Middle frontal gyrus (tissue), 1 donor: Measurements from ENCODE around the gene HK1.

ENCODE experiments used
- DNase-seq: peaks from one replicate; pipeline ENCODE4 v3.0.0-alpha.2; 2015; ENCODE audit warnings: low spot score; ENCODE audit errors: extremely low spot score

HK1 gene

DNA sequence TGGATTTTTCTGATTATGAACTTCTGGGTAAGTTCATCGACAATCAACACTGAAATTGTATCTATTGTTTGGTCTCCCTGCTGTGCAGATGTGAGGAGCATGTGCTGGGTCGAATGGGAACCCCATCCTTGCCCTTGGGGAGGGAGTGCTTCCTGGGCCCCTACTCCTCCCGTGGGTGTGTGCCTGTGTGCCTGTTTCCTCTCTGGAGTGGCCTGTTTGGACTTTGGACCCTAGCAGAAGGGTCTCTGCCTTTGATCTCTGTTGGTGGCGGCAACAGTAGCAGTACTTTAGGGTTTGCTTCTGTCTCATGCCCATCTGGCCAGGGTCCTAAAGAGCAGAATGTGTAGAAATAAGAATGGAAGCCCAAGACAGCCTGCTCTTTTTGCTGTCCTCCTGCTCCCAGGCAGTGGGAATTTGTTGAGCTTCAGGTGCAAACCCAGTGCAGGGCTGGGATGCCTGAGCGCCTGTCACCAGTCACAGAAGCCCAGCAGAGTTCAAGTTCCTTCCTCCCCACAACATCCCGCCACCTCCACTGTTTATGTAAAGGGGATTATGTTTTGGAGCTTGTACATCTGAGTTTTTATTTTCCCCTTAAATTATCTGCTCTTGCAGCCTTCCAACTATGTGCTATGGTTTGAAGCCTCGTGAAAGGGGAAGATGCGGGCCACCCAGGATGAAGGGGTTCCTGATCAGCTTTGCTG is 139.9 kb downstream of the HK1 start:
- no peak for DNase-seq

DNA sequence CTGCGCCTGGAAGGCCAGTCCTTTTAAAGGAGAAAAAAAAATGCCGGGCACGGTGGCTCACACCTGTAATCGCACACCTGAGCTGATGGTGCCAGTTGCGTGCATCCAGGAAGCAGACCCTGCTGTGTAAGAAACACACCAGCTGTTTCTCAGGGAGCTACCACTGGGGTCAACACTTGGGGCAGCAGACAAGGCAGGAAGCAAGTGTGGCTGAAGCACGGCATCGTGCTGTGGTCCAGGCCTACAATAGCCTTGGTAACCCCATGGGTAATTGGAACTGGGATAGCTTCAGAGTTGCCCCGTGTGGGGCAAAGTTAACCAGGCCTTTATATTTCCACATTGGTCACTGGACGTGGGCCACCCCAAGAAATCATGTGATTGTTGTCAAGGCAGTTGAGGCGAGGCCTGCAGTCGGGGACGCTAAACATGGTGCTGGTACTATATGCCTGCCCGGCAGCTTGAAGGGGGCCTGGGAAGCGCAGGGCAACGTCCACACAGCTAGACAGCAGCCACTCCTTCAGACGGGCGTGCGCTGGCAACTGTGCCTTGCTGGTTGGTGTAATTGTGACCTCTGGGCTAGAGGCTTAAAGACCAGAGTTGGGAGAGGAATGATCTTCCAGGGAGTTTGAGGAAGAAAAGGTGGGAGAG is 140.9 kb downstream of the HK1 start:
- DNase-seq = no peak

DNA sequence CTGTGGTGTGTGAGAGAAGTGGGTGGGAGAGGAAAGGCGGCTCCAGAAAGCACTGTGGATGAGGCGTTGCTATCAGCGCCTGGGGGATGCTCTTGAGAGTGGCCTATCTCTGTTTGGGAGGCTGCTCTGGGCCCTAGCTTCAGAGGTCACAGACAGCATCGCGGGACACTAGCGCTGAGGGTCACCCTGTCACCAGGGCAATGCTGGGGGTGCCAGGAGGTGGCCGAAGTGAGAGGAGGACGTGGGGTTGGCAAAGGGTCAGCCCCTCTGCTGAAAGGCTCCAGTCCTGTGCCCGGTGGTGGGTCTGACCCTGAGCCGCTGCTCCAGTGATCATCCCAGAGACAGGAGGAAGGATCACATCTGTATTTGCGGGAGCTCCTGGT is 141.4 kb downstream of the HK1 start:
- DNase-seq = no peak

- DNase-seq = no peak
Measured at GRCh38 chr10:69421611-69422308, 143.5 kb downstream of the HK1 start.

DNA sequence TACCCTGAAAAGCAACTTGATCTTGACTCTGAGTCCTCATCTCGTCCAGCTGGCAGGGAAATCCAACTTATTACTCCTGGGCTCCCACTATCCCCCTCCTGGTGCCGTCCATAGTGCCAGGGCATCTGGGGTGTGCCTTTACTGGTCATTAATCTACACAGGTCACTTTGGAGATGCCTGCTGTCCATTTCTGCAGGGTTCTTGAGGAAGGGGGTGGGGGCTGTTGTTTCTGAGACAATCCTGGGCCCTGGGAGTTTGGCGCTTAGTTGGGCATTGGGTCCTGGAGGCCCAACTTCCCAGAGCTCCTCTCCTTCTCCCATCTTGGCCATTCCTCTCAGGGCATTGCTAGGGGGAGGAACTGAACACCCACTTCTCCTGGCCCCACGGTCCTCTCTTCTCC is 144.4 kb downstream of the HK1 start:
- no peak for DNase-seq

DNA sequence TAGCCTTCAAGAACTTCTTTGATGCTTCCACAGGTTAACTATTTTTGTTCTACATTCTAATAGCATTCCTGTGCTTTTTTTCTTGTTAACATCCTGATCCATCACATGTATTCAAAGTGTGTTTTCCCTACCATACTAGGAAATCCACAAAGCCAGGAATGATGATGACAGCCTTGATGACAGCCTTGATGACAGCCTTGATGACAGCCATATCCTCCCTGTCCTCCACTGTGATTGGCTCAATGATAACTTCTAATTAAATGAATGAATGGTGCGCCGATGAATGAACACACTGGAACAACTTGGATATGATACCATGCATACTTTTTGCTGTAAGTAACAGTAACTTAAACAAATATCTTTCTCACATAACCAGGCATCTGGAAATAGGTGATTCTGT is 146.7 kb downstream of the HK1 start:
- no peak for DNase-seq

- no peak for DNase-seq
Measured at GRCh38 chr10:69425511-69426298, 147.4 kb downstream of the HK1 start.

DNA sequence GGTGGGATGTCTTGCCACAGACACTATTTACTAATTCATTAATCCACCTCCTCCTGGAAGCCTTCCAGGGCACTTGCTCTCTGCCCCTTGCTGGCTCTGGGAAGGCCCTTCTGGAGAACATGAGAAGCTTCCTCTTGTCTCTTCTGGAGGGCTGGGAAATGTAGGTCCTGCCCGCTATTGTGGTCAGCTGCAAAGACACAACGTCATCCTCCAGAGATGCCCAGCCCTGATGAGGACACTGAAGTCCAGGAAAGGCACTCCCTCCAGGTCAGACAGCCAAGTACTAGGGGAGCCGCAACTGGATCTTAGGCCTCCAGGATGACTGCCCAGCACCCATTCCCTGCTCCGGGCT is 148.1 kb downstream of the HK1 start:
- DNase-seq = no peak

DNA sequence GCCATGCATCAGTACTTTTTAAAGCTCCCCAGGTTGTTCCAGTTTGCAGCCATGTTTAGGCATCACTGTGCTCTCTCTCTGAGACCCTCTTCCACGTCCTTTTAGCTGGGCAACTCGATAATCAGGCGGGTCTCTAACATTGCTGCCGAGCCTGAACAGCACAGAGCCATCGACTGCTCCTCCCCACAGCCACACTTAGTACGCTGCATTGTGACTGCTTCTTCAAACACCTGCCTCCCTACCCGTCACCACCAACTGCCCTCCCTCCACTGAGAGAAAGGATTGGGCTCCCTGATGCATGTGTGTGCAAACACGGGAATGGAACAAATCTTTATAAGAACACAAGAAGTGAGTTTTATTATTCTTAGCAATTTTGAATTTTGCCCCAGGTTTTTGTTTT is 149.9 kb downstream of the HK1 start:
- no peak for DNase-seq

DNA sequence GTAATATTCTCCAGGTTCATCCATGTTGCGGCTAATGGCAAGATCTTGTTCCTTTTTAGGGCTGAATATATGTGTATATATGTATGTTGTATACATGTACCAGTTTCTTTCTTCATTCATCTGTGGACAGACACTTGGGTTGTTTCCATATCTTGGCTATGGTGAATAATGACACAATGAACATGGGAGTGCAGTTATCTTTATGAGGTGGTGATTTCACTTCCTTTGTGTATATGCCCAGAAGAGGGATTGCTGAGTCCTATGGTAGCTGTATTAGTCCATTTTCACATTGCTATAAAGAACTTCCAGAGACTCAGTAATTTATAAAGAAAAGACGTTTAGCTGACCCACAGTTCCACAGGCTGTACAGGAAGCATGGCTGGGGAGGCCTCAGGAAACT is 155.9 kb downstream of the HK1 start:
- DNase-seq = no peak

- DNase-seq = no peak
Measured at GRCh38 chr10:69434926-69435325, 156.6 kb downstream of the HK1 start.

DNA sequence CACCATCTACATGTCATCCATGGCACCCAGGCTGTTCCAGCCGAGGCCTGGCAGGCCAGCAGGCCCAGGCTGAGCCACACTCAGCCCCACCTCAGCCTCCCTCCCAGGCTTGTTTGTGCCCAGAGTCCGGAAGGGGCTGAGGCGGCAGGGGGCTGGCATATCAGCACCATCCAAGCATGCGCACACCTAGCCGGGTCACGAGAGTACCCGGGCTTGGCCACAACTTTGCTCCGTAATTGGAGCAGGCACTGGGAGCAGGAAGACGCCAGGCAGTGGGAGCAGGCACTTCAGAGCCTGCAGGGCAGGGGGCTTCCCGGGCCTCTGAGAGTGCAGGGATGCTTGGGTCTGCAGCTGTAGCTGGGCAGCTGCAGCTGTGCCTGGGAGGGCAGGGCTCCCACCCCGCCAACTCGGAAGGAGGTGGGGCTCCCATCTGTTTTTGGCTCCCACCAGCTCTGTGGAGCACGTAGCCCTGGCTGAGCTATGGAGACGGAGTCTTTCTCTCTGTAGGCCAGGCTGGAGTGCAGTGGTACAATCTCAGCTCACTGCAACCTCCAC is 157.7 kb downstream of the HK1 start:
- DNase-seq = no peak

- DNase-seq = no peak
Measured at GRCh38 chr10:69437321-69438259, 159.3 kb downstream of the HK1 start.

GRCh38 chr10:69438536-69439349 is 160.4 kb downstream of the HK1 start:
- no peak for DNase-seq

DNA sequence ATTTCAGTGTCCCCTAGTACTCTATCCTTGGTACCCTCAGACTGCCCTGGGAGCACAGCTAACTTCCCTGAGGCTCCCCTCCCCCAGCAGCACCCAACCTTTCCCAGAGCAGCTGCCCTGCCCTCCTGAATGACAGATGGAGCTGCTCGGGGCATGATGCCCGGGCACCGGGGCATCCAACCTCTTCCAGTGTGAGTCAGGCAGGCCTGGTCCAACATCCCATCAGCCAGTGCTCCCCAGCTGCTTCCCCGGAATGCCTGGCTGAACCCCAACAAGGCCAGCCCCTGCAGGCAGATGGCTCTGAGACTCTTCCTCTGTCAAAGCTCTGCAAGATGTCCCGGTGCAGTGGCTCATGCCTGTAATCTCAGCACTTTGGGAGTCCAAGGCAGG is 161.0 kb downstream of the HK1 start:
- DNase-seq = no peak

DNA sequence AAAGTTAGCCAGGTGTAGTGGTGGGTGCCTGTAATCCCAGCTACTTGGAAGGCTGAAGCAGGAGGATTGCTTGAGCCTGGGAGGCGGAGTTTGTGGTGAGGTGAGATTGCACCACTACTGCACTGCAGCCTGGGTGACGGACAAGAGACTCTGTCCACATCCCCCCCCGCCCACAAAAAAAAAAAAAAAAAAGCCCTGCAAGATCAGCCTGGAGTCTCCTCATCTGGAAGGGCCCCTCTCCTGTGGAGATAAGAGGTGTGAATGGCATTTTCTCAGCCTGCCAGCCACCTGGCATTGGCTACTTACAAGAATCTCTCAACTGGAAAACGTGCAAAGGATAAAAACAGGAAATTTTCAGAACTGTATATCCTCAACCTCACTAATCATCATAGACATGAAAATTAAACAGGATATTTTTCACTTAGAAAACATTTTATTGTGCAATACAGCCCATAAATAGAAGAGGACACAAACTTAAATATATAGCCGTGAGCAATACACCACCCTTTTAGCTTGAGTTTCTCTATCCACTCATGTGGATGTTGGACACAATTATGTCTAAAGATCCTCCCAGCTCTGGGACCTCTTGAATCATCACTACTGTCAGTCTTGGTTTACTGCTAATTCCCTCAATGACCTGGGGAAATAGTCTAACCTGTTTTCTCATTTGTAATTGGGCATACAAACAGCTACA is 161.7 kb downstream of the HK1 start:
- DNase-seq = no peak

GRCh38 chr10:69443354-69443753 is 165.1 kb downstream of the HK1 start:
- no peak for DNase-seq

DNA sequence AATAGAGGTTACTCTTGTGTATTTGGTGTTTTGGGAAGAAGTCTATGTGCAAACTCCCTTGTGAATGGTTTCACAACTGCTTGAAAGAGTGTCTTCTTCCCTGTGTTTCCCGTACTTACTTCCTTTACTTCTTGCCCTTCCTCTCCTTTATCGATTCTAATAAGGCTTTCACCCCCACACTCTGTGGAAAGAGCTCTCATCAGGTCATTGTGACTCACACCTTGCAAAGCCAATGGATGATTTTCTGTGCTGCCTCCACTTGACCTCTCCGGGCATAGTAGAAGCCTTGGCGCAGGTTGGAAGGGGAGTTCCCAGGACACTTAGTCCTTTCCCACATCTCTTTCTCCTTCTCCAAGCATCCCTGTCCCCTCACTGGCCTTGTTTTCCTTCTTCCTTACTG is 166.7 kb downstream of the HK1 start:
- no peak for DNase-seq

DNA sequence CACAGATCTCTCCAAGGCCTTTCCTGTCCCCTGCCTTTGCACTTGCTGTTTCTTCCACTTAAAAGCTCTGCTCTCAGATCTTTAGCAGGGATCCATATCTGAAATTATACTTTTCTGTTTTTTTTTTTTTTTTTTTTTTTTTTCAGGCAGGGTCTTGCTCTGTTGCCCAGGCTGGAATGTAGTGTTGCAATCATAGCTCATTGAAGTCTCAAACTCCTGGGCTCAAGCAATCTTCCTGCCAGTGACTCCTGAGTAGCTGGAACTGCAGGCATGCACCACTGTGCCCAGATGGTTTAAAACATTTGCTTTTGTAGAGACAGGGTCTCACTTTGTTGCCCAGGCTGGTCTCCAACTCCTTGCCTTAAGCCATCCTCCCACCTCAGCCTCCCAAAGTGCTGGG is 167.9 kb downstream of the HK1 start:
- no peak for DNase-seq
